Mononuclear cell (primary cell): ENCODE measurements around the gene SPA17. TPM values are rescaled to one million over a fixed set of nuclear protein-coding genes. Genes with fewer than 3 reads are reported as not detected.

Experiments used
- H3K27me3 ChIP-seq: 2 replicates; pipeline ENCODE4 v1.6.0; 2011; ENCODE audit warnings: low read length, control low read depth; ENCODE audit not compliant: insufficient read depth
- H3K4me1 ChIP-seq: 2 replicates; pipeline ENCODE4 v1.5.1; 2011; ENCODE audit warnings: mild to moderate bottlenecking, low read length, control low read depth; ENCODE audit not compliant: insufficient read depth
- H3K4me3 ChIP-seq: 2 replicates; pipeline ENCODE4 v1.5.1; 2011; ENCODE audit warnings: mild to moderate bottlenecking, low read length, moderate library complexity
- H3K9me3 ChIP-seq: 2 replicates; pipeline ENCODE4 v1.5.1; 2011; ENCODE audit warnings: low read depth, mild to moderate bottlenecking, control low read depth, low read length
- total RNA-seq: library from RNA; depleted of rRNA; stranded (reverse); fragments of >200 nt; gene quantifications from one replicate; pipeline ENCODE4 v1.2.3, GENCODE V29; 2012

Gene SPA17
- total RNA-seq, 1 donor: 1.7 TPM

DNA sequence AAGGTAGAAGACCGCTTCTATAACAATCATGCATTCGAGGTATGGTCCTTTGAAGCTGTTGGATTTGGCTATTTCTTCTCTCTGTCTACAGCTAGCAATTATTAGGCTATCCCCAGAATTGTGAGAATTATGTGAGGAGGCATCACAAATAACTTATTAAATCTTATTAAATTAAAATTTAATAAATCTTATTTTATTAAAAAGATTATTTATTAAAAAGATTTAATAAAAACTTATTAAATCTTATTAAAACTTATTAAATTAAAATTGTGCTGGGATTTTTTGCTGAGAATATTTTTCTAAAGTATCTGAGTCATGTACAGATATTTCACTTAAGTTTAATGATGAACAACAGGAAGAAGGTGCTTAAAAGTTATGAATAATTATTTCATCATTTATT is 7.7 kb downstream of the SPA17 start:
- Histone ChIP-seq H3K27me3 (no peaks in the 10 kb centered on the region), H3K4me3 (no peak overlapping the region), H3K9me3 (peaks cover 21% of the 10 kb centered on the region), H3K4me1 (peaks cover 1% of the 10 kb centered on the region)

DNA sequence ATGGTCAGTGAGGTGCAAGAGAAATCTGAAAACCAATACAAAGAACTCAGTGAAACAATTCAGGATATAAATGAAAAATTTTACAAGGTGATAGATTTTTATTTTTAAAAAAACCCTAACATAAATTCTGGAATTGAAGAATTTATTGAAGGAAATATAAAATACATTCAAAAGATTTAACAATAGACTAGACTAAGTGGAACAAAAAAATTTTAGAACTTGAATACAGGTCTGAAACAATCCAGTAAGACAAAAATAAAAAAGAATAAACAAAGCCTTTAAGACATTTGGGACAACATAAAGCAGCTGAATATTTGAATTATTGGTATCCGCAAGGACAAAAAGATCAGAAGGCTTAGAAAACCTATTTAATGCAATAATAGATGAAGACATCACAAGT is 8.7 kb downstream of the SPA17 start:
- Histone ChIP-seq H3K4me1 (no peaks in the 10 kb centered on the region), H3K4me3 (no peak overlapping the region), H3K9me3 (peaks cover 21% of the 10 kb centered on the region), H3K27me3 (no peaks in the 10 kb centered on the region)

DNA sequence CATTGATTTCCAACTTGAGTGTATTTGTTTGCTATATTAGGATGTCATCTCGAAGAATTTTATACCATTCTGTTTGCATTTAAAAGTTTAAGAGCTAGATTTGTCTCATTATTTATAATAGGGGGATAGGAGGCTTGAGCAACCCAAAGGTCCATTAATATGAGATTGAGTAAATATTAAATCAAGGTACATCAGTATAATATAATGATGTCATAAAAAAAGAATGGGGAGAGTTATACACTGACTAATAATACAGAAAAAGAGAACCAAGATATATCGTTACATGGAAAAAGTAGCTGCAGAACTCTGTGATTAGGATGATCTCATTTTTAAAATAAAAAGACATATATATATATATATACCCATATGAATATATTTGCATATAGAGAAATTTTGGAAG is 19.4 kb downstream of the SPA17 start:
- H3K4me1 ChIP-seq: no peaks in the 10 kb centered on the region
- no peak overlapping the region for H3K4me3 ChIP-seq
- H3K27me3 ChIP-seq: no peaks in the 10 kb centered on the region
- H3K9me3 ChIP-seq: no peaks in the 10 kb centered on the region

DNA sequence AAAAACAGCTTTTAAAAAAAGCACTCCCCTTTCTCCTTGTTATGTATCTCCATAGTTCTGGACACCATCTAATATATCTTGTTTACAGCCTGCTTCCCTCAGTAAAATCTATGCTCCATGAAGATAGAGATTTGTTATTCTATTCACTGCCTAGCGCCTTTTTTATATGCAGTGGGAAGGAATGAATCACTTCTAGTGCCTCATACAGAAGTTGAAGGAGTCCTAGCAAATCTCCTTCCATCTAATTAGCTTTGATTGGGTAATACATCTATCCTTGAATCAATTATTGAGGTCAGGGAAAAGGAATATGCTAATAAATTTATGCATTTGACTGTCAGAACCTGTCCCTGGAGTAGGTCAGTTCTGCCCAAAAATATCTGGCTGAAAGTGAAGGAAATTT is 25.8 kb downstream of the SPA17 start:
- Histone ChIP-seq H3K9me3 (no peaks in the 10 kb centered on the region), H3K27me3 (no peaks in the 10 kb centered on the region), H3K4me3 (no peak overlapping the region), H3K4me1 (no peaks in the 10 kb centered on the region)

DNA sequence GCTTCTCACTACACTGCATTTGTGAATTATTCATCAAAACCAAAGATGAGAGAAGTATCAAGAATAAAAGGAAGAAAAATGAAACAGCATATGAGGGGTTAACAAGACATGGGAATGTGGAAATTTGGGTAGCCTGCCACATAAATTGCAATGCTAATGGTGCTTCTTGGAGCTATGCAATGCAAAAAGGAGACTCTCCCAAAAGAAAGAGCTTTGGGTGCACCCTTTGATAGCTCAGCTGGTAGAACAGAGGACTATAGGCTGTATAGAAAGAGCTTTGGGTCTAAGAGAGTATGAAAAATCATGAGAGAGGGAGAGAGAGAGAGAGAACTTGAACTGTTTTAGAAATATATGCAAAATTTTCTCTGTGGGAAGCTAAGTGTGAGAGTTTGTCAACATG is 26.3 kb downstream of the SPA17 start:
- H3K4me3 ChIP-seq: no peak overlapping the region
- no peaks in the 10 kb centered on the region for H3K27me3 ChIP-seq
- no peaks in the 10 kb centered on the region for H3K4me1 ChIP-seq
- no peaks in the 10 kb centered on the region for H3K9me3 ChIP-seq

DNA sequence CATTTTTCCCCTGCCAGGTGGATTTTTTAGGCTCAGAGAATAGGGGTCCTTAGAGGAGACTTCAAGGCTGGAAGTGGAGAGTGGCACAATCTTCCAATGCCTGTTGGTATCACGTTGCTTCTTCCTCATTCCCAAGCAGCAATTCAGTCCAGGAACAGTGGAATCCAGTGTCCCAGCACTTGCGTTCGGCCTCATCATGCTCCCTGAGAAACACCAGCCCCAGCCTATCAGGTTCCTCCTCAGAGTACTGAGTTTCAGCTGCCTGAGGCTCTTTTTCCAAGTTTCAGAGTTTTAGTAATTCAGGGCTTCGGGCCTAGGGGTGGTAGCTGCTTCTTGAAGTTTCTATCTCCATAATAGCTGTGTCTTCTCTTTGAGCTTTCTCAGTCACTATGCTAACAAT is 34.1 kb downstream of the SPA17 start:
- Histone ChIP-seq H3K27me3 (no peaks in the 10 kb centered on the region), H3K4me1 (no peaks in the 10 kb centered on the region), H3K9me3 (no peaks in the 10 kb centered on the region), H3K4me3 (no peak overlapping the region)

DNA sequence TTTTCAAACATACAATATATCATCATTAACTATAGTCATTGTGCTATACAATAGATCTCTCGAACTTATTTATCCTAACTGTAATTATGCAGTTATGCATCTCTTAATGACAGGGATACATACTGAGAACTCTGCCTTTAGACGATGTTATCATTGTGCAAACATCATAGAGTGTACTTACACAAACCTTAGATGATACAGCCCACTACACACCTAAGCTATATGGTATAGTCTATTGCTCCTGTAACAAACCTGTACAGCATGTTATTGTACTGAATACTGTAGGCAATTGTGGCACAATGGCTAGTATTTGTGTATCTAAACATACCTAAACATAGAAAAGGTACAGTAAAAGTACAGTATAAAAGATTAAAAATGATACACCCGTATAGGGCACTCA is 38.7 kb downstream of the SPA17 start:
- no peaks in the 10 kb centered on the region for H3K9me3 ChIP-seq
- no peak overlapping the region for H3K4me3 ChIP-seq
- peaks cover 11% of the 10 kb centered on the region for H3K27me3 ChIP-seq
- peaks cover under 1% of the 10 kb centered on the region for H3K4me1 ChIP-seq

DNA sequence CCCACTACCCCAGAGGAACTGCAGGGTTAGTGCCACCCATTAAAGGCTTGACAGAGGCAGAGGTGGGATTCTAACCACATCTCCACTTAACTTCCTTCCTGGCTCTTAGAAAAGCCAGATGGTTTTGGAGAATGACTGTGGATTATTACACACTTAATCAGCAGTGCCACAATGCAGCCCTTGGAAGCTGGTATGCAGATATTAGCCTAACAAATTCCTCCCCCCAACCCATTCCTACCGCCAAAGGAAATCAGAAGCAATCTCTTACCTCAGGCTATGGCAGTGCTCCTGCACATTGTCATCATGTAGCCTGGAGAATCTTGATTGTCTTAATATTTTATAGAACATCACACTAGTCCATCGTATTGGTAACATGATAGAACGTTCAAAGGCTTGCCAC is 42.9 kb downstream of the SPA17 start:
- peaks cover 16% of the 10 kb centered on the region for H3K4me1 ChIP-seq
- H3K9me3 ChIP-seq: no peaks in the 10 kb centered on the region
- H3K27me3 ChIP-seq: peaks cover 34% of the 10 kb centered on the region
- H3K4me3 ChIP-seq: no peak overlapping the region

DNA sequence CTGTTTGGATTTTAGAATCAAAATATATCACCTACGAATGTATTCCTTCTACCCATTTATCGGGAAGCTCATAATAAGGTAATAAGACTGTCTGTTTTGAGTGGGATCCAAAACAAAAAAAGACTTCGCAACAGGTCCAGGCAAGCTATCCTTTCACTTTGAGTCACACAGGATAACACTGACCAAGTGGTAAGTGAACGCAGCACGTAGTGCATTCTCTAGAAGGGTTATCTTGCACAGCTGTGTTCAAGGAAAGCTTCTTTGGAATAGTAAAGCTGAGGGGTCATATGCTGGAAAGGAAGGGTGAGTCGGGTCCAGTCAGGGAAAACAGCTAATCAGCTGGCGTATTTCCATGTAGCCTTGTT is 43.7 kb downstream of the SPA17 start:
- H3K4me1 ChIP-seq: peaks cover 22% of the 10 kb centered on the region
- H3K27me3 ChIP-seq: peaks cover 34% of the 10 kb centered on the region
- no peaks in the 10 kb centered on the region for H3K9me3 ChIP-seq
- no peak overlapping the region for H3K4me3 ChIP-seq

DNA sequence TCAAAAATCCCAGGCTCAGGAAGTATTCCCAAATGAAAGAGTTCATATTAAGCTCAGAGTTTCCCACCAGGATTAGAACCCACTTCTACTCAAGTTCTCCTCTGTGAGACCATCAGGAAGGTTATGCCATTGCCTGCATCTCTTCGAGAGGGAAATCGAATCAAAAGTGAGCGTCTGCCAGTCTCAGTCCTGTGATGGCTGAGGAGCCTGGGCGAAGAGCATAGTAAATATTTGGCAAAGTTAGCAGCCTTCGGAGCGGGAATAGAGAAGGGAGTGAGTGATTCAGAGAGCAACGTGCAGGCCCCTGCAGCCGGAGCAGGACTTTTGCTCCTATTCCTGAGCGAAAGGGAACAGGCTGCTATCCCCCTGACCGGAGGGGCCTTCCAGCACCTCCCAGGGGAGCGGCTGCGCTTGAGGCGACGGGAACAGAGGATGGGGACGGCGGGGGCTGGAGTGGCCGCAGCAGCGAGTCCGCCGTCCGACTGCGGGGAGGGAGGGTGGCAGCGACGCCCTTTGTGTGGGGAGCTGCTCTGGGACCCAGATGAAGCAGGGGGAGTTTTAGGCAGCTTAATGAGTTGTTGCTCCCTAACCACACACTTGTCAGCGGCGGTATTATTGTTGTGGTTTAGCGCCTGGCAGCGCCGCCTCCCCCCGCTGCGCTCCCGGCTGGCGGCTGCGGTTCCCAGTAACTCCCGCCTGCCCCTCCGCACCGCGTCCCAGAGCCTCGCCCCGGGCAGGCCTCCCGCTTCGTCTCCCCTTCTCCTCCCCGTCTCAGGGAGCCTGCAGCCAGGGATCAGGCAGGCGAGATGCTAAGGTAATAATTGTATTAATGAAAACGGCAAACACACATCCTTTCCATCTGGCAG is 44.3 kb downstream of the SPA17 start:
- Histone ChIP-seq H3K4me3 (no peak overlapping the region), H3K9me3 (no peaks in the 10 kb centered on the region), H3K4me1 (peaks cover 22% of the 10 kb centered on the region), H3K27me3 (peaks cover 34% of the 10 kb centered on the region)

DNA sequence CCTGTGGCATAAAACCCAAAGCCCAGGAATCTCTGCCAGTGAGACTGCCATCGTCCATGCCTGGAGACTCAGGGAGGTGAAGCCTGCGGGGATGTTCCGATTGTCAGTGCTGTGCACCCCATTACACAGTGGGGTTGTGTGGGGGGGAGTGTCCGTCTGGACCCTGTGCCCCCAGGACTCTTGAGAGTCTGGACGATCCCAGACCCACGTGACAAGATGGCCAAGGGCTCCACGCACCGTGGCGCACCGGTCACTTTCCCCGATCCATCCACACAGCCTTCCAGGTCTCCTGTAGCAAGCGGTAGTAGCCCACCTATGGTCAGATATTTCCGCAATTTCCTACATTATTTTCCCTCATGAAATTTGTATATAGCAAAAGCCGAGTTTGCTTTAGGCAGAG is 45.1 kb downstream of the SPA17 start:
- H3K4me1 ChIP-seq: peaks cover 22% of the 10 kb centered on the region
- no peak overlapping the region for H3K4me3 ChIP-seq
- peaks cover 34% of the 10 kb centered on the region for H3K27me3 ChIP-seq
- no peaks in the 10 kb centered on the region for H3K9me3 ChIP-seq

DNA sequence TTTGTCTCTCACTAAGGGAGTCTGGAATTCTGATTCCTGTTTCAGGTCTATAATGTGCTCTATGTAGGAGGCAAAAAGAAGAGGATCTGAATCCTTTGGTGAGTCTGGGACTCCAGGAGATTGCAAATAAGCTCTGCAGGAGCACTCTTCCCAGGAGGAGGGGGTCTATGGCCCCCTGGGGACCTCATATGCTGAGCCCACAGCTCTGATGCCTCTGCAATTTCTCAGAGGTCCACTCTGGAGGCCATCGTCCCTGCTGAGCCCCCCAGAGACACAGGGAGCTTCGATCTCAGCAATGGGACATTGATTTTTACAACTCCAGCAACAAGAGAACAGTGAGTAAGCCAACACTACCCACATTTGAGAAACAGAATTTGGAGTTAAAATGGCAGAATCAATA is 45.8 kb downstream of the SPA17 start:
- Histone ChIP-seq H3K27me3 (peaks cover 34% of the 10 kb centered on the region), H3K9me3 (no peaks in the 10 kb centered on the region), H3K4me3 (no peak overlapping the region), H3K4me1 (peaks cover 26% of the 10 kb centered on the region)

DNA sequence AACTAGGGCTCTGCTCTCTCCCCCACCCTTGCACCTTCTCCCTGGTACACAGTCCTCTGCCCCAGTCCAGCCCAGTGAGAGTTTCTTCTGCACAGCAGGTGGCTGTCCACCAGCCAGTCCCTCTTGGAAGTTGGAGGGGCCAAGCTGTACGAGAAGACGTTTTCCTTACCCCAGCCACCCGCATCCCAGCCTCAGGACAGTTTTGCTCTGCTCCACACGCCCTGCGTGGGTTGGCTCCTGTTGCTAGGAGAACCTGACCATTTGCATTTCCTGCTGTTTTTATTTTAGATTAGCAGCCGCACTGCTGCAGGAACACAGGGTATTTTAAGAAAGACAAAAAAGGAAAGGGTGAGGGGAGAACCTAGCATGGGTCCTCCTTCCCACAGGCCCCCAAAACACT is 48.5 kb downstream of the SPA17 start:
- Histone ChIP-seq H3K9me3 (no peaks in the 10 kb centered on the region), H3K4me1 (peaks cover 46% of the 10 kb centered on the region), H3K4me3 (no peak overlapping the region), H3K27me3 (peaks cover 25% of the 10 kb centered on the region)

DNA sequence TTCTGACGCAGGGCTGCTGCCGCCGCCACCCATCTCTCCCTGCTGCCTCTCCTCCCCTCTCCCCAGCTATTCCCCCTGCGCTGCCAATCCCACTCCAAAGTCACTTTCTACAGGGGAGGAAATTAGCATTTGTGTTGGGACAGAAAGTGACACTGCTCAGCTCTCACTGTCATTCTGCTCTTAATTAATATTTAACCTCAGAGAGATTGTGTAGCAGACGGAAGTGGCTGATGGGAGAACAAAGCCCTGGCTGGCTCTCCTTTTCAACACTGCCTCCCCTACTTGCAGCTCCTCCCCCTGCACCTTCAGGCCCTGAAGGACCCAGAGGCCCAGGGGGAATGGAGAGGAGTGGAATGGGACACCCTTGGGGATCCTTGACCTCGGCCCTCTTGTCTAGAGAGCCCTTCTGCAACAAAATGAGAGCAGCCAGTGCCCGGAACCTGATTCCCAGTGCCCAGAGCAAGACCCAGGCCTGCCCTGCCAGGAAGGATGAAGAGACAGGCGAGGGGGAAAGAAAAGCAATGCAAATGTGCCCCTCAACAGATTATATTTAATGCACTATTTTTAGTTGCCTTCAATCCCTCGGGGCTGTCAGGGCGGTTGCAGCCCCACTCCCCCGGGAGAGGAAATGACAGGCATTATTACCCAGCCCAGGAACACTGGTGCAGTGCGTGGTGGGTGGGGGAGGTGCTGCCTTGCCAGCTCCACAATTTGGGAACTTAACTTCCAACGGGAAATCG is 51.4 kb downstream of the SPA17 start:
- no peak overlapping the region for H3K4me3 ChIP-seq
- no peaks in the 10 kb centered on the region for H3K27me3 ChIP-seq
- no peaks in the 10 kb centered on the region for H3K9me3 ChIP-seq
- peaks cover 54% of the 10 kb centered on the region for H3K4me1 ChIP-seq

DNA sequence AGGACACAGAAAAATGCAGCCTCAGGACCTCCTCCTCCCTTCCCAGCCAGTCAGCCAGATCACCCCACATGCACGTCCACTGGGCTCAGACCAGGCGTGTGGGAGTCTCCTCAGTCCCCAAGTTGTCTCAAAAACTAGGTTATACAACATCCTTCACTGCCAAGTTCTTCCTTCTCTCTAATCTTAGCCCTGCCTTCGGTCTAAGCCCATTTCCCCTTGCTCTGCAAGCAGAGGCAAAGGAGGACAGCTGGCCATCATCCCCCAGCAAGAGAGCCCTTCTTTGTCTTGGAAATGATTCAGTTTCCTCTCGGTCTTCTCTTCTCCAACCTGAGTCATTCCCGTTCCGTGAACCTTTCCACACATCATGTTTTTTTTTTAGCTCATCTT is 52.0 kb downstream of the SPA17 start:
- H3K9me3 ChIP-seq: no peaks in the 10 kb centered on the region
- peaks cover 59% of the 10 kb centered on the region for H3K4me1 ChIP-seq
- H3K4me3 ChIP-seq: no peak overlapping the region

DNA sequence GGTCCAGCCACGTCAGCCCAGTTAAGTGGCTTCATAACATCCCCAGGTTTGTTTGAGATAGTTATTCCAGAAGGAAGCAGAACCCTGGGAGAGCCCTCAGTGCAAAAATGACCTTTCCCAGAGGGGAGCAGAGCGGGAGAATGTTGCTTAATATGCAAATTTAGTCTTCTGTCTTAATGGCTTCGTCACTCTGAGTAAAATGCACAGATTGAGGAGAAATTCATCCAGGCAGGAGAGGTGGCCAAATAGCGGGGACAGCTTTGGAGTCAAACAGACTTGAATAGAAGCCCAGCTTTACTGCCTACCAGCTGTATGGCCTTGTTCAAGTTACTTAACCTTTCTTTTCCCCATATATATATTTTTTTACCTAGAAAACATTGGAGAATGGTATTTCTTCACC is 53.8 kb downstream of the SPA17 start:
- H3K27me3 ChIP-seq: no peaks in the 10 kb centered on the region
- no peak overlapping the region for H3K4me3 ChIP-seq
- peaks cover 66% of the 10 kb centered on the region for H3K4me1 ChIP-seq
- no peaks in the 10 kb centered on the region for H3K9me3 ChIP-seq

More for the DNA sequence above, 52.0 kb downstream of the SPA17 start:
- H3K27me3 ChIP-seq: no peaks in the 10 kb centered on the region
